Lower leg skin (tissue), 3 donors: ENCODE measurements around the gene CAPN1.
"Not testable (repeated sequence)": the region's sequence is repeated elsewhere in the genome, so short reads cannot be mapped to it uniquely, and the experiment has no call there.

Source experiments
- POLR2A ChIP-seq, 2 donors: fragments of 450-650 bp; IDR thresholded peaks; one replicate each; pipeline ENCODE4 v1.6.1; 2016 to 2017; ENCODE audit warnings: antibody characterized with exemption in 2 of 2, mild to moderate bottlenecking in 1 of 2, moderate library complexity in 1 of 2
- TF ChIP-seq, protein P1 (sequence below), 3 donors: fragments of 450-650 bp; IDR thresholded peaks; one replicate each; pipeline ENCODE4 v1.5.1; 2016; ENCODE audit warnings: antibody characterized with exemption in 3 of 3, mild to moderate bottlenecking in 3 of 3, moderate library complexity in 2 of 3

DNA sequence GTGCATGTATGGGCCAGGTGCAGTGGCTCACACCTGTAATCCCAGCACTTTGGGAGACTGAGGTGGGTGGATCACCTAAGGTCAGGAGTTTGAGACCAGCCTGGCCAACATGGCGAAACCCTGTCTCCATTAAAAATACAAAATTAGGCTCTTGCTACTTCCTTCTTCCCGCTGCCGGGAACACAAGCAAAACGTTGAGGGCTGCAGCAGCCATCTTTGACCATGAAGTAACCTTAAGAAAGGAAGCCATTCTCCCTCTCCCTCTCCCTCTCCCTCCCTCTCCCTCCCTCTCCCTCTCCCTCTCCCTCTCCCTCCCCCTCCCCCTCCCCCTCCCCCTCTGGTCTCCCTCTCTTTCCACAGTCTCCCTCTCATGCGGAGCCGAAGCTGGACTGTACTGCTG, 56.6 kb downstream of the CAPN1 start:
- not testable (repeated sequence) for TF ChIP-seq POLR2A (IDR thresholded peaks at IDR 0.05)
- TF ChIP-seq, protein P1, sequence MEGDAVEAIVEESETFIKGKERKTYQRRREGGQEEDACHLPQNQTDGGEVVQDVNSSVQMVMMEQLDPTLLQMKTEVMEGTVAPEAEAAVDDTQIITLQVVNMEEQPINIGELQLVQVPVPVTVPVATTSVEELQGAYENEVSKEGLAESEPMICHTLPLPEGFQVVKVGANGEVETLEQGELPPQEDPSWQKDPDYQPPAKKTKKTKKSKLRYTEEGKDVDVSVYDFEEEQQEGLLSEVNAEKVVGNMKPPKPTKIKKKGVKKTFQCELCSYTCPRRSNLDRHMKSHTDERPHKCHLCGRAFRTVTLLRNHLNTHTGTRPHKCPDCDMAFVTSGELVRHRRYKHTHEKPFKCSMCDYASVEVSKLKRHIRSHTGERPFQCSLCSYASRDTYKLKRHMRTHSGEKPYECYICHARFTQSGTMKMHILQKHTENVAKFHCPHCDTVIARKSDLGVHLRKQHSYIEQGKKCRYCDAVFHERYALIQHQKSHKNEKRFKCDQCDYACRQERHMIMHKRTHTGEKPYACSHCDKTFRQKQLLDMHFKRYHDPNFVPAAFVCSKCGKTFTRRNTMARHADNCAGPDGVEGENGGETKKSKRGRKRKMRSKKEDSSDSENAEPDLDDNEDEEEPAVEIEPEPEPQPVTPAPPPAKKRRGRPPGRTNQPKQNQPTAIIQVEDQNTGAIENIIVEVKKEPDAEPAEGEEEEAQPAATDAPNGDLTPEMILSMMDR (IDR thresholded peaks at IDR 0.05): not testable (repeated sequence)
